Retinal pigment epithelial cell (primary cell): Measurements from ENCODE around the gene RIPPLY3.
"Not testable (repeated sequence)": the region's sequence is repeated elsewhere in the genome, so short reads cannot be mapped to it uniquely, and the experiment has no call there.

Source experiments
- DNase-seq: peaks from one replicate; pipeline ENCODE4 v3.0.0-alpha.2; 2010; ENCODE audit warnings: low read depth
- H3K4me3 ChIP-seq: 2 replicates; pipeline ENCODE4 v1.5.1; 2011; ENCODE audit warnings: mild to moderate bottlenecking, low read length, control low read depth, moderate library complexity
- TF ChIP-seq, protein P1 (sequence below): conservative IDR thresholded peaks from 2 replicates; pipeline ENCODE4 v1.5.1; 2011; ENCODE audit warnings: low read depth, low read length, control low read depth, inconsistent platforms

Gene RIPPLY3

DNA sequence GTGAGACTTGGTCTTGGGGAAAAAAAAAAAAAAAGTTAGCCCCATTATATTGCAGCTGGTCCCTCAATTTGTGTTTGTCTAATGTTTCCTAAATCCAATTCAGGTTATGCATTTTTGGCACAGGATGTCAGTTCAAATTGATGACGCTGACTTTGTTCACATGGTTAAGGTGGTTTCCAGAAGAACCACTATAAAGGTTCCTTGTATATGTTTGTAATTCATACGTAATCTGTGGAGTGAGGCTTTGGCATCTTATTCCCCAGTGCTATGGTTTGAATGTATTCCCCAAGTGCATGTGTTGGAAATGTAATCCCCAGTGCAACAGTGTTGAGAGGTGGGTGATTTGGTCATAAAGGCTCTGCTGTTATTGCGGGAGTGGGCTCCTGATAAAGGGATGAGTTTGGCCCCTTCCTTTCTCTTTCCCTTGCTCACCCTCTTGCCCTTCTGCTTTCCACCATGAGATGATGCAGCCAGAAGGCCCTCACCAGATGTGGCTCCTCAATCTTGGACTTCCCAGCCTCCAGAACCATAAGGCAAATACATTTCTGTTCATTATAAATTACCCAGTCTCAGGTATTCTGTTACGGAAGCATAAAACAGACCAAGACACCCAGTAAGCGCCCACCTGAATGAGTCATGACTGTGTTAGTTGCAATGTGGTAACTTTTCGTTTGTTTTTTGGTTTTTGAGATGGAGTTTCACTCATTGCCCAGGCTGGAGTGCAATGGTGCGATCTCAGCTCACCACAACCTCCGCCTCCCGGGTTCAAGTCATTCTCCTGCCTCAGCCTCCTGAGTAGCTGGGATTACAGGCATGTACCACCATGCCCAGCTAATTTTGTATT lies 20.5 kb upstream of the RIPPLY3 start:
- TF ChIP-seq, protein P1, sequence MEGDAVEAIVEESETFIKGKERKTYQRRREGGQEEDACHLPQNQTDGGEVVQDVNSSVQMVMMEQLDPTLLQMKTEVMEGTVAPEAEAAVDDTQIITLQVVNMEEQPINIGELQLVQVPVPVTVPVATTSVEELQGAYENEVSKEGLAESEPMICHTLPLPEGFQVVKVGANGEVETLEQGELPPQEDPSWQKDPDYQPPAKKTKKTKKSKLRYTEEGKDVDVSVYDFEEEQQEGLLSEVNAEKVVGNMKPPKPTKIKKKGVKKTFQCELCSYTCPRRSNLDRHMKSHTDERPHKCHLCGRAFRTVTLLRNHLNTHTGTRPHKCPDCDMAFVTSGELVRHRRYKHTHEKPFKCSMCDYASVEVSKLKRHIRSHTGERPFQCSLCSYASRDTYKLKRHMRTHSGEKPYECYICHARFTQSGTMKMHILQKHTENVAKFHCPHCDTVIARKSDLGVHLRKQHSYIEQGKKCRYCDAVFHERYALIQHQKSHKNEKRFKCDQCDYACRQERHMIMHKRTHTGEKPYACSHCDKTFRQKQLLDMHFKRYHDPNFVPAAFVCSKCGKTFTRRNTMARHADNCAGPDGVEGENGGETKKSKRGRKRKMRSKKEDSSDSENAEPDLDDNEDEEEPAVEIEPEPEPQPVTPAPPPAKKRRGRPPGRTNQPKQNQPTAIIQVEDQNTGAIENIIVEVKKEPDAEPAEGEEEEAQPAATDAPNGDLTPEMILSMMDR: no peak
- no peak for DNase-seq
- H3K4me3 ChIP-seq: no peak overlapping the region

DNA sequence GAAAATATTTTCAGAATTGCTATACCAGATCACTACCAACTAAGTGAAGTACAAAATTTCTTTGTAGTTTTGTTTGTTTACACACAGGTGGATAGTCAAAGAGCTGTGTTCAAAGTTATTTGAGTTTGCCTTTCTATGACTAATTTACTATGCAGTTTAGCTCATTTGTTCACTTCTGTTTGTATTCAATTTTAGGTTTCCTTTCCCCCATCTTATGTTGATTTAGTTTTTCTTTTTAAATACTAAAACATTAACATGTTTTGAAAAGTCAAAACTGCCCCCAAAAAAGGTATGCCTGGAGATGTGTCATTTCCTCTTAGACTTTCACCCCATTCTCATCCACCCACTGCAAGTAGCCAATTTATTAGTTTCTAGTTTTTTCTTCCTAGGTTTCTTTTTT lies 18.7 kb upstream of the RIPPLY3 start:
- no peak for DNase-seq
- TF ChIP-seq, protein P1: no peak
- no peak overlapping the region for H3K4me3 ChIP-seq

GRCh38 chr21:36988536-36988935 lies 18.0 kb upstream of the RIPPLY3 start:
- no peak for DNase-seq
- no peak overlapping the region for H3K4me3 ChIP-seq
- TF ChIP-seq, protein P1: no peak

GRCh38 chr21:36989199-36989698 lies 17.3 kb upstream of the RIPPLY3 start:
- peak overlapping the region; percentile 57 for H3K4me3 ChIP-seq
- not testable (repeated sequence) for DNase-seq

DNA sequence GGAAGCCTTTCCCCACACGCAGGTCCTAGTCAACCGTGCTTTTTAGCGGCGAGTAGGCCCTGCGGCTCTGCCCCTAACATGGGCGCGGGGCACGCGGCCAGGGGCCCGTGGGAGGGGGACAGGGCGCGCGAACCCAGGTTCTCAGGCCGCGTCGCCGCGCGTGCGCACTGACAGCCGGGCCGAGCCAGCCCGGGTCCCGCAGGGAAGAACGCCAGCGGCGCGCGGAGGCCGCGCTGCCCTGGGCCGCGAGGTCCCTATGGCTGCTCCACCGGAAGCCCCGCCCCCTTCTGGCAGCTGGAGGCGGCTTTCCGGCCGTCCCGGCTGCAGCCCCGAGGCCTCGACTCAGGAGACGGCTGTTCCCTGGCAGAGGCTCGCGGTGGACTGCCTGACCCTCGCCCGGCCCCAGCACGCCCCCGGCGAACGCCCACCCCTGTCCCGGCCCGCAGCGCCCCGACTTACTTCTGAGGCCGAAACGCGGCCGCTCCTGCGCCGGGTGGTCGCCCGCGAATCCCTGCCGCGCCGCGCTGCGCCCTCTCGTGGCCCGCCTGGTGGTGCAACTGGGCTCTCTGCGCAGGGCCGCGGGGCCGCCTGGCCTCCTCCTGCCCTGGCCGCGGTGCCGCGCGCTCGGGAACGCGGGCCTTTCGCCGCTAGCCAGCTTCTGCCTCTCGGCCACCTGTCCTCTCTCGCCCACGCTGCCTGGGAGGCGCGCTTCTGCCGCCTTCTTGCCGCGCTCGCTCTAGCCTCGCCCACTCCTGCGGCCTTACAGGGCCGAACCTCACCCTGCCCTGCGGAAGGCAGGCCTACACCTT lies 16.6 kb upstream of the RIPPLY3 start:
- H3K4me3 ChIP-seq: peak overlapping the region; percentile 57
- TF ChIP-seq, protein P1: peak; percentile 54
- DNase-seq: peak; percentile 51

DNA sequence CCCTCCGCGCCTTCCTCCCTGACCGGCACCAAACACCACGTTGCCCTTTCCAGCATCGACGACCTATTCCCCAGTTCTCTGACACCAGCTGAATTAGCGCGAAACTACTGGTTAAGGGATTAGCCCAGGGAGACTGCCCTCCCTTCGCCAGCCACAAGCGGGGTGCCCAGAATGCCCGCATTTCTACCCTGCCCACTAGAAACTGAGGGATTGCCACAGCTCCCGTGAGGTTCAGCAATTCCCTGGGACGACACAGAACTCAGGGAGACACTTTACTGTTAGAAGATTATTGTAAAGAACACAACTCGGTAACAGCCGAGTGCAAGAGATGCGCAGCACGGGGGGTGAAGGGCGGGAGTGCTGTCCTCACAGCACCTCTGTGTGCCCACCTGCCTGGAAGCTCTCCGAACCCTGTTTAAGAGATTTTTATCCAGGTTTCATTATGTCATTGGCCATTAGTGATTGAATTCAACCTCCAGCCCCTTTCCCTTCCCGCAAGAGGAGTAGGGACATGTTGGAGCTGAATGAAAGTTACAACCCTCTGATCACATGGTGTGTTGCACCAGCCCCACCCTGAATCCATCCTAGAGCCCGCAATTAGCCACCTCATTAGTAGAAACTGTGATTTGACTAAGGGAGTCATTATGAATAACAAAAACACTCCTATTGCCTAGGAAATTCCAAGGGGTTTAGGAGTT lies 15.8 kb upstream of the RIPPLY3 start:
- H3K4me3 ChIP-seq: peak overlapping the region; percentile 43
- TF ChIP-seq, protein P1: no peak
- DNase-seq: no peak

DNA sequence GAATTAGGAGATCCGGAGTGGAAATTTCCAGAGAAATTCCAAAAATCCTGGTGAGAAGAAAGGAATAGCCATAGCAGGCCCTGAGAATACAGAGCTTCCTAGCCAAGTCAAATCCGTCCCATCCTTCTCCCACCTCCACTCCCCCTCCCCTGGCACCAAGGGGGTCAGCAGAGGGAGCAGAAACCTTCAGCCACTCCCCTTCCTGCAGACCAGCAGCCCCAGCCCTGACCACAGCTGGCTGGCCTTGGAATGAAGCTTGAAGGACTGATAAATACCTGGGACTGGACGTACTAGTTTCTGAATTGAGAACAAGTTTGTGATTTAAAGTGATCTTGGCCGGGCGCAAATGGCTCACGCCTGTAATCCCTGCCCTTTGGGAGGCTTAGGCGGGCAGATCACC lies 13.8 kb upstream of the RIPPLY3 start:
- TF ChIP-seq, protein P1: no peak
- H3K4me3 ChIP-seq: no peak overlapping the region
- DNase-seq: no peak
